Stimulated activated naive CD8-positive, alpha-beta T cell treated with anti-CD3 and anti-CD28 coated beads, Interleukin-15, Interleukin-2, amounts not matched to agents 100 U/mL and 50 U/mL, for 24 hours (primary cell): ENCODE results near the gene ZNF443.
"Not testable (repeated sequence)": the region's sequence is repeated elsewhere in the genome, so short reads cannot be mapped to it uniquely, and the experiment has no call there.

Experiments
- ATAC-seq: fragments of 150-1000 bp; cut with Tn5 transposase; one replicate; pipeline ENCODE4 v1.10.0; 2021
- DNase-seq: peaks from one replicate; pipeline ENCODE4 v3.0.0; 2021

The ZNF443 gene

GRCh38 chr19:12440541-12441316 lies at the start of gene ZNF443:
Gene ZNF443, minus strand, starts transcription at chr19:12441021. Its CDS starts 107 bp downstream, at chr19:12440914.
- peak; percentile 100 for ATAC-seq
- DNase-seq, result peak; percentile 98

GRCh38 chr19:12486265-12486783 lies 45.5 kb upstream of the ZNF443 start:
- not testable (repeated sequence) for DNase-seq, ATAC-seq

GRCh38 chr19:12485571-12485970 lies 44.8 kb upstream of the ZNF443 start:
- DNase-seq (no peak), ATAC-seq (no peak)

- ATAC-seq, result no peak
- no peak for DNase-seq
Observed at GRCh38 chr19:12485052-12485416, 44.2 kb upstream of the ZNF443 start.

DNA sequence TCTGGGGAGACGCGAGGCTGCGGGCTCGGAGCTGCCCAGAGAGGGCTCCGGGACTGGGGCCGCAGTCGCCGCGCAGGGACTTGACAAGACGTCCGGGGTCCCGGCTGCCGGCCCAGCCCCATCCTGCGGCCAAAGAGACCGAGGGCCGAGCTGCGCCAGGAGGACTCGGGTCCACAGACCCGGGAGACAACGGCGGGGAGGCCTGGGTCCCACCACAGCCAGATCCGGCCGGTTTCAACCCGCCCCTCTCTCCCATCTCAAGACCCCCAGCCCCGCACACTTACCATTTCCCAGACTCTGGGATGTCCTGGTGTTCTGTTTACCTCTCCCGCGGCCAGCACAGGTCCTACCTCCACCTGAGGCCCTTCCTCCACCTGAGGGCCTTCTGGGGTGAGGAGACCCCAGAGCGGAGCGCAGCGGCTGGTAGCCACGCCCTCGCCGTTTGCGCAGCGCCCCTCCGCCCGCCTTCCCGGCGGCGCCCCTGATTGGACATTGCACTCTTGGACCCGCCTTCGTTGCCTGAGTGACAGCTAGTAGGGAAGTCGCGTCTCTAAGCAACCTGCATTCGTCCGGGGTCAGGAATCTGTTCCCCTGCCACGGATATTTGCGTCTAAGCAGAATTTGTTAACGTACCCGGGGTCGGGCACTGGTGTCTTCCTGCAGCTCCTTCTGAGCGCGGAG lies 43.7 kb upstream of the ZNF443 start, which contains the start of gene ZNF709:
TSS of gene ZNF709 (minus strand) at position 446 of the 681 bp plus-strand sequence. CDS start at position 287, 159 bp downstream.
- ATAC-seq (peak; percentile 98), DNase-seq (peak; percentile 92)

- ATAC-seq (no peak), DNase-seq (no peak)
Observed at GRCh38 chr19:12484011-12484370, 43.2 kb upstream of the ZNF443 start.

- DNase-seq, result no peak
- ATAC-seq, result no peak
Observed at GRCh38 chr19:12482509-12482886, 41.7 kb upstream of the ZNF443 start.

GRCh38 chr19:12481781-12482508 lies 41.1 kb upstream of the ZNF443 start:
- DNase-seq (no peak), ATAC-seq (no peak)

GRCh38 chr19:12478234-12478941 lies 37.6 kb upstream of the ZNF443 start:
- DNase-seq, result no peak
- ATAC-seq, result no peak

DNA sequence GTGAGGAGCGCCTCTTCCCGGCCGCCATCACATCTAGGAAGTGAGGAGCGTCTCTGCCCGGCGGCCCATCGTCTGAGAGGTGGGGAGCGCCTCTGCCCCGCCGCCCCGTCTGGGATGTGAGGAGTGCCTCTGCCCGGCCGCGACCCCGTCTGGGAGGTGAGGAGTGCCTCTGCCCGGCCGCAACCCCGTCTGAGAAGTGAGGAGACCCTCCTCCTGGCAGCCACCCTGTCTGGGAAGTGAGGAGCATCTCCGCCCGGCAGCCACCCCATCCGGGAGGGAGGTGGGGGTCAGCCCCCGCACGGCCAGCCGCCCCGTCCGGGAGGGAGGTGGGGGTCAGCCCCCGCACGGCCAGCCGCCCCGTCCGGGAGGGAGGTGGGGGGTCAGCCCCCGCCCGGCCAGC lies 26.8 kb upstream of the ZNF443 start:
- ATAC-seq, DNase-seq: not testable (repeated sequence)

GRCh38 chr19:12465211-12465610 lies 24.4 kb upstream of the ZNF443 start:
- ATAC-seq, result no peak
- no peak for DNase-seq

- no peak for ATAC-seq
- no peak for DNase-seq
Observed at GRCh38 chr19:12464769-12465168, 23.9 kb upstream of the ZNF443 start.

- not testable (repeated sequence) for ATAC-seq, DNase-seq
Observed at GRCh38 chr19:12464139-12464538, 23.3 kb upstream of the ZNF443 start.

GRCh38 chr19:12453495-12453894 lies 12.7 kb upstream of the ZNF443 start:
- no peak for DNase-seq

DNA sequence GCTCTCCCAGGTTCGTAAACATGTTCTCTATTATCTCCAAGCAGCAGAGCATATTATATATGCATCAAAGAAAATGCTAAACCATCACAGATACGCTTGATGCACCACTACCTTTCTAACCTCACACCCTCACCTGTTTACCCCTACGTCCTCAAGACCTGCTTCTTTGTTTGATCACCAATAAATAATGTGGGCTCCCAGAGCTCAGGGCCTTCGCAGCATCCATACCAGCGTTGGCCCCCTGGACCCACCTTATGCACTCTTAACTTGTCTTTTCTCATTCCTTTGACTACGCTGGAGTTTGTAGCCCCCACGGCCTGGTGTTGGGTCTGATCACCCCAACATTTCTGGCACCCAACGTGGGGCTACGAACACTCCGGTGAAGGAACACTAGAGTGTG lies 10.0 kb upstream of the ZNF443 start:
- DNase-seq (no peak), ATAC-seq (no peak)

More at GRCh38 chr19:12453495-12453894, 12.7 kb upstream of the ZNF443 start:
- no peak for ATAC-seq

DNA sequence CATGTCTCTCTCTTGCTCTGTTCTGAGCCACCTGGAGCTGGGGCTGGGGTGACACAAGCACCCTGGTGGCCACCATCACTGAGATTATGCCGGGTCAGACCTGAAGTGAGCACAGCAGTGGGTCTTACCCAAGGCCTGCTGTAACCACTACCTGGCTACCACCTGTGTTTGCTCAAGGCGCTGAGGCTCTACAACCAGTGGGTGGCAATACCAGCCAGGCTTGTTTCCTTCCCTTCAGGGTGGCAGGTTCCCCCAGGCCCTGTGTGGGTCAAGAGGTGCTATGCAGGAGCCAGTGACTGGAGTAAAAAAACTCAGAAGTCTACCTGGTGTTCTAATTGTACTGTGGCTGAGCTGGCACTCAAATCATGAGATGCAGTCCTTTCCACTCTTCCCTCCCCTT lies 8.0 kb upstream of the ZNF443 start:
- no peak for ATAC-seq
- DNase-seq, result no peak

DNA sequence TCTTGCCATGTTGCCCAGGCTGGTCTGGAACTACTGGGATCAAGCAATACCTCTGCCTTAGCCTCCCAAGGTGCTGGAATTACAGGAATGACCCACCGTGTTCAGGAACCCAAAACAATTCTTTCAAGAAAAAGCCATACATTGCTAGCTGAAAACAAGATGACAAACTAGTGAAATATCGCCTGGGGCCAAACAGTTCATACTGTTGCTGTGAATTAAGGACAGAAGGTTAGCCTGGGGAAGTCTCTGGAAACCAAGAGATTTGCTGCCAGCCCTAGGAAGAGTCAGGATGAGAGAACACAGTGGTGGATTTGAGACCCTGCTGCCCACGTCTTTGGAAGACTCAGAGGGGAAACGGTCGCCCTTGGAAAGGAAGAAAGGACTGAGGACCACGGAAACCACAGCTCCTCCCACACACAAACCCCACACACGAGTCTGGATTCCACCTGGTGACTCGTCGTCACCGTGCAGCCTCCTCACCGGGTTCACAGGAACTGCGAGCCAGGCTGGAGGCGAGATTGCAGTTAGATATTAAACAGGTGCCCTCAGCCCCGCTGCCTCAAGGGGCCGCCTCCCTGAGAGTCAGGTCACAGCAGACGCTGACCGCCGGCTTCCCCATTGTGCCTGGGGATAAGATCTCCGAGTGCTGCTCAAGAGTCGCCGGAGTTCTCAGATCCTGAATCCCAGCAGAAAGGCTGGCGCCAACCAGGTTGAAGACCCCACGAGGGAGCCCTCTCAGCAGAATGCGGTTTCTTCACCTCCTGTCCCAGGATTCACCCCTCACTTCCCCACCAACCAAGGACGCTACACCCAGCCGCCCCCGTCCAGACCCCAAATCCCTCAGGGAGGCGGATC lies 908 bp downstream of the ZNF443 start:
- DNase-seq (peak; percentile 68), ATAC-seq (peak; percentile 21)

DNA sequence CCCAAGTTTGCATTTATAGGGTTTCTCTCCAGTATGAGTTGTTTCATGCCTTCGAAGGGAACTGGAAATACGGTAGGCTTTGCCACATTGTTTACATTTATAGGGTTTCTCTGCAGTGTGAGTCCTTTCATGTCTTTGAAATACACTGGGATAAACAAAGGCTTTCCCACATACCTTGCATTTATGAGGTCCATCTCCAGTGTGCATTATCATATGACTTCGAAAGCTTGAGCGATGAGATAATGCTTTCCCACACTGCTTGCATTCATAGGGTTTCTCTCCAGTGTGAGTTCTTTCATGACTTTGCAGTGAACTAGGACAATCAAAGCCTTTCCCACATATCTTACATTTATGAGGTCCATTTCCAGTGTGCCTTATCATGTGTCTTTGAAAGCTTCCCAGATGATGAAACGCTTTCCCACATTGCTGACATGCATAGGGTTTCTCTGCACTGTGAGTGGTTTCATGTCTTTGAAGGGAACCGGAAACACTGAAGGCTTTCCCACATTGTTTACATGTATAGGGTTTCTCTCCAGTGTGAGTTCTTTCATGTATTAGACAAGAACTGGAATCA lies 10.0 kb downstream of the ZNF443 start:
- not testable (repeated sequence) for ATAC-seq, DNase-seq

DNA sequence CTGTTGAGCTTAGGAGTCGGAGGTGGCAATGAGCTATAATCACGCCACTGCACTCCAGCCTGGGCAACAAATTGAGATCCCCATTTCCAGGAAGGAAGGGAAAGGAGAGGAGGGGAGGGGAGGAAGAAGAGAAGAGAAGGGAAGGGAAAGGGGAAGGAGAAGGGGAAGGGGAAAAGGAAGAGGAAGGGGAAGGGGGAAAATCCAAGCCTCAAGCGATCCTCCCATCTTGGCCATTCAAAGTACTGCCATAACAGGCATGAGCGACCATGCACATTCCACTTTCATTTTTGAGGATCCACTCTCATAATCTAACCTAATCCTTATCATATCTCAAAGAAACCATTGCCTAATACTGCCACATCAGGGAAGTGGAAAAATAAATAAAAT lies 14.9 kb downstream of the ZNF443 start:
- DNase-seq (no peak), ATAC-seq (no peak)

GRCh38 chr19:12425236-12425887 lies 15.5 kb downstream of the ZNF443 start:
- no peak for ATAC-seq

More at GRCh38 chr19:12425236-12425887, 15.5 kb downstream of the ZNF443 start:
- DNase-seq, result no peak
